HG03064 (cell line): ENCODE measurements around the gene TRAIP.

ENCODE experiments used
- ATAC-seq: cut with Tn5 transposase; IDR thresholded peaks from one replicate; pipeline ENCODE4 v1.9.1; 2021; ENCODE audit warnings: low read depth; ENCODE audit not compliant: unreplicated experiment

The TRAIP gene

GRCh38 chr3:49877716-49878115, 21.4 kb upstream of the TRAIP start:
- no peak for ATAC-seq

GRCh38 chr3:49876567-49876966, 20.2 kb upstream of the TRAIP start:
- no peak for ATAC-seq

- ATAC-seq = no peak
These were observed 17.3 kb upstream of the TRAIP start for GRCh38 chr3:49873623-49874022.

- no peak for ATAC-seq
These were observed 16.5 kb upstream of the TRAIP start for GRCh38 chr3:49872801-49873281.

GRCh38 chr3:49871531-49872153, 15.3 kb upstream of the TRAIP start:
- ATAC-seq = no peak

- no peak for ATAC-seq
These were observed 13.3 kb upstream of the TRAIP start, which contains the start of gene CAMKV for GRCh38 chr3:49869525-49870126. Gene CAMKV, minus strand, starts transcription at chr3:49869906. Its CDS starts 7,518 bp downstream, at chr3:49862388.

GRCh38 chr3:49868862-49869466, 12.6 kb upstream of the TRAIP start:
- no peak for ATAC-seq

GRCh38 chr3:49867871-49868321, 11.5 kb upstream of the TRAIP start:
- ATAC-seq = no peak

- no peak for ATAC-seq
These were observed 11.0 kb upstream of the TRAIP start for GRCh38 chr3:49867400-49867799.

GRCh38 chr3:49865198-49865784, 8.9 kb upstream of the TRAIP start:
- ATAC-seq = no peak

- ATAC-seq = no peak
These were observed 8.1 kb upstream of the TRAIP start for GRCh38 chr3:49864505-49864904.

- no peak for ATAC-seq
These were observed 3.4 kb upstream of the TRAIP start for GRCh38 chr3:49859576-49860305.

- ATAC-seq = no peak
These were observed 702 bp downstream of the TRAIP start for GRCh38 chr3:49855662-49856061.

- no peak for ATAC-seq
These were observed 10.7 kb downstream of the TRAIP start for GRCh38 chr3:49845694-49846093.

GRCh38 chr3:49844464-49845183, 11.7 kb downstream of the TRAIP start:
- ATAC-seq = no peak

- no peak for ATAC-seq
These were observed 13.4 kb downstream of the TRAIP start for GRCh38 chr3:49842843-49843517.

GRCh38 chr3:49841806-49842205, 14.6 kb downstream of the TRAIP start:
- no peak for ATAC-seq

- no peak for ATAC-seq
These were observed 15.2 kb downstream of the TRAIP start for GRCh38 chr3:49841126-49841696.

- ATAC-seq = no peak
These were observed 16.0 kb downstream of the TRAIP start for GRCh38 chr3:49840388-49840787.
